COLO668 (cell line): Measurements from ENCODE around the gene CDH6.

Experiments
- DNase-seq: peaks from one replicate; lab custom pipeline; 2025; ENCODE audit not compliant: unreplicated experiment; lab: John Stamatoyannopoulos, UW

The CDH6 gene

DNA sequence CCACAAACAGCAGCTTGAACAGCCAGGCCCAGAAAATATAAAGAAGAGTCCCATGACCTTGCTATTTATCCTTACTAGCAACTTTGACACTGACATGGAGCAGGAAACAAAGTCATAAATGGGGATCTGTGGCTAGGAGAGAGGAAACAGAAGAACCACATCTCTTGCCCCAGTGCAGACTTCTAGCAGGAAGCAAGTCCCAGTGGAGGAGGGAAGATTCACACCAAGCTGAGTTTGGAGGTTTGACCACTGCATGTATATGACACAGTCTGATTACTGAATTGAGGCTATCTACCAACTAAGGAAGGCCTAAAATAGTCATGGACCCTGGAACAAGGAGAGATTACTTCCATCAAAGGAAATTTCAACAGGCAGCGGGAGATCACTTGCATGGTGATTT is 51.4 kb downstream of the CDH6 start:
- no peak for DNase-seq

DNA sequence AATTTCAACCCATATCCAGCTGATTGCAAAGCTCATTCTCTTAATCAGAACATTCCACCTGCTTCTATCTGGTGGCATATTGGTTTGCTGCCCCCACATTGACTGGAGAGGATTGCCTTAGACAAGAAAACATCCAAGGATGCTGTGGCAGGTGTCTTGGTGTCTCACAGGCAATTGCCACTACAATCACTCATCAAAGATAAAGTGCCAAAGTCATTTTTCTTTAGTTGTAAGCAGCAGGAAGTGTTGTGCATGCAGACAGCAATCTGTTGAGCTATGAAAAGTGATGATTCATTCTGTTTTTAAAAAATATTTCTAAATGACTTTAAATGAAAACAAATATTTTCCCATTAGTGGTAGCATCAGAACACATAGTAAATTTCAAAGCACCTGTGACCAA is 53.9 kb downstream of the CDH6 start:
- no peak for DNase-seq

DNA sequence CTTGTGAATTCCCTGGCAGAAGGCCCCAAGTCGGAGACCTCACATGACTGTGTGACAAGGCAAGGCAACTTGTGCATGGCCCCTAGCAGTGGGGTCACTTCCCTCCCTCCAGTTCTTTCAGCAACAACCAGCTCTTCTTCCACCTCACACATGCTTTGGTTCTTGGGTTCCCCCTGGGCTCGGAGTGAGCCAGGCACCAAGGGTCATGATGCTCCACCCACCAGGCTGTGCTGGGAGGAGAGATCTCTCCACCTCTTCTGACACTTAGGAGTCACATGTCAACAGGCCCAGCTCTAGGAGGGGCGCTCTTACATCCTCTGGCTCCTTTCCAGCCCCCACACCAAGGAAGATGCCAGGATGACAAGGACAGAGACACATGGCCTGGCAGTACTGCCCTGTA is 56.7 kb downstream of the CDH6 start:
- no peak for DNase-seq

DNA sequence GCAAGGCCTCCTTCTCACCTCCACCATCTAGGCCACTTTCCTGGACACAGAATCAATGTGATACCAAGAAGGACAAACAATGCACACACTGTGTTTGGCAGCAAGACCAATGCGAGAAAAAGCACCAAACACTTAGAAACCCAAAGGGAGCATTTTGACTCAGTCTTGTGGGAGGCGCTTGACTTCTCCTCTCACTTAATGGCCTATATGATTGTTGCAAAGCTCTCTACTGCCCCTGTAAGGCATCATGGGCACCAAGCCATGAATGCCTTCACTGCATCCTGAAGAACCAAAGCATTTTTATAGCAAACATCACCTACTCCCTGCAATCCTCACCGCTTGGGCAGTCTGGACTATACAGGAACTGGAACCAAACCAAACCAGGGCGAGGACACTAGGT is 57.5 kb downstream of the CDH6 start:
- DNase-seq, result no peak

DNA sequence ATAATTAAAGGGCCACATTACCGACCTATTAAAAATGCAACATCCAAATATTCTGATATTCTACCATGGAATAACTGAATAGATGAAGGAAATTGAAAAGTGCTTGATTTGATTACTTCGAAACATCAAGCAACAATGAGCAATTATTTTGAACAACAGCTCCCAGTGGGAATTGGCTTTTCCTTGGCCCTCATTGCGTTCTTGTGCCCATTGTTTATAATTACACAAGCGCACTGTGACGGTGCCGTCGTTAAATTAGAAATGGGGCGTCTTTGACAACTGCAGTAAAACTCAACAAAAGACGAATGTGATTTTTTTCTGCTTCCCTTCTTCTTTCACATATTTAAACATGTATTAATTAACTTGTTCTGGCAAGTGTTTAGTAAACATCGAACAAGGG is 61.6 kb downstream of the CDH6 start:
- no peak for DNase-seq

DNA sequence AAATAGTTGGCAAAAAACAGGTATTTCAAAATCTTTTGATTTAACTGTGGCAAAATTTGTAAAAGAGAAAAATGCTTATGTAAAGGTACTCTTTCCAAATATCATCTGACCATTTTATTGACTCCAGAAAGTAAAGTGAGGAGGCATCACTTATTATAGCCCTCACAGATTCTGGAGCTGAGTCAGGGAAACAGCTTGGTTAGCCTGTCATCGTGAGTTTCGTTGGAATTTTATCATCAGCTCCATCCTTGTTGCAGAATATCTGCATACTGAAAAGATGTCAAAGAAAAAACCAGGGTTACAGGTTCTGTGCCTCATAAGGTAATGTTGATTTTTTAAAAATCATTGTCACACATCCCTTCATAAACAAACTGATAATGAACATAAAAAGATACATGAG is 74.8 kb downstream of the CDH6 start:
- DNase-seq, result no peak

DNA sequence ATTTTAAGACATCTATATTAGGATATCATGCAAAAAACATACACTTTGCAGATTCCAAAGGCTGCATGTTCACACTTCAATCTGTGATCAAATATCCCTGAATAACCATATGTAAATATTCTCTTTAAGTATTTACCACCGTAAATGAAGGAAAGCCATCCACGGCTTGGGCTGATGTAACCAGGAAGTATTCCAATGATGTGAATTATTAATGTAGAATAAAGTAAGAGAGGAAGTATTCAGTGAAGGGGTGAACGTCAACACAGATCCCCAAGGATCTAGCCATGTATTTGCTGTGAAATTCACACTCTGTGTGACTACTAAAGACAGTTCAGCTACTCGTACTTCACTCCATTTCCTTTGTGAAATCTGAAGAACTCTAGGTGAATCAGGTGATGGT is 75.2 kb downstream of the CDH6 start:
- DNase-seq, result no peak

DNA sequence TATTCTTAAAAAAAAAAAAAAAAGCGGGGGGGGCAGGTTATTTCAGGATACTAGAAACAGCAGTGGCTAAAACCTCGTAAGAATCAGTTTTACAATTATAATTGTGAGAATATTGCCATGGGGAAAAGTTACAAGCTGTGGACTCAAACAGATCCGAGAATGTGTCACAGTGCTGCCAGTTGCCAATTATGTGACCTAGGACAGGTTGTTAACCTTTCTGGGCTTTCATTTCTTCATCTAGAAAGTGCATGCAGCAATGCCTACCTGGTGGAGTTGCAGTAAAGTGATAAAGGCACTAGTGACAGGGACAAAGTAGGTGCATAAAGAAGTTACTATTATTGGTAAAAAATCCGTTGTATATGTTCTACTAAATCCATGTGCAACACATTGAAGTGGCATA is 75.8 kb downstream of the CDH6 start:
- DNase-seq, result no peak

DNA sequence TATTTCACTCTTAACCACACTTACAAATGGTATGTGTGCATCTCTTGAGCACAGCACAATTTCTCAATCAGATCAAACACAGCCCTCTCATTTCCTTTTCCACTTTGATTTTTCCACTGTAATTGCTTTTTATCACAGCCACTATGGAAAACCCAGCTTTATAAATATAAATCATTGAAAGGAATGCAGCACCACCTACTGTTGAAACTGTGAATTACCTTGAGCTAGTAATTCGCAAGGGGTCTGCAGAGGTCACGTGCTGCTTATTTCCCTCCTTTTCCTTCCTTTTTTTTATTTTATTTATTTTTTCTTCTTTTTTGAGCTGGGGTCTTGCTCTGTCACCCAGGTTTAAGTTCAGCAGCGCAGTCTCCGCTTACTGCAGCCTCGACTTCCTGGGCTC is 76.9 kb downstream of the CDH6 start:
- DNase-seq, result peak; percentile 24

DNA sequence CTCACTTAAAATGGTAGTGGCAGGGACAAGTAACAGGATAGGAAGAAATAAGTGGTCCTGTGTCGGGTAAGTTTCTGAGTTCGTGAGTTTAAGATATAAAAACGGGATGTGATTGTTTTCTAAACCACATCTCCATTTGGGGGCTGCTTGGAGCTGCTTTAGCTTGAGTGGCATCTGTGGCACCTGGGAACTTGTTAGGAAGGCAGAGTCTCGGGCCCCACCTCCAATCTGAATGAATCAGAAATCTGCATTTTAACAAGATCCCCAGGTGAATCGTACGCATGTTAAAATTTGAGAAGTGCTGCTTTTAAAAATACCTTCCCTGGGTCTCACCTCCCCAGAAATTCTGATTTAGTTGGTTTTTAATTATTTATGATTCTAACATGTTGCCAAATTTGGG is 78.1 kb downstream of the CDH6 start:
- no peak for DNase-seq

DNA sequence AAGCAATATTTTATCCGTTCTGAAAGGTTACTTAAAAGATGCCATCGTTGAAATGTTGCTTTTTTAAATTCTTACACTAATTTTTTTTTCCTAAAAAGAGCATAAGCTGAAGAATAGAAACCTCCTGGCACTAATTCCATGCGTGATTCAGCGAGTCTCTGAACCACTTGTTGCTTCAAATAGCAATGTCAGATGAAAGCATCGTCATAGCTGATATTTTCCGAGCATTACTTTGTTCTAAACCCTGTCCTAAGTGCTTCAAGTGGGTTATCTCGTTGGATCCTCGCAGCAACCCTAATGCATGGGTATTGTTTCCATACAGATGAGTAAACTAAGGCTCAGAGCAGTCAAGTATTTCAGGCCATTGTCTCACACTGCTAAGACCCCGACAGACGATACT is 79.7 kb downstream of the CDH6 start:
- no peak for DNase-seq

DNA sequence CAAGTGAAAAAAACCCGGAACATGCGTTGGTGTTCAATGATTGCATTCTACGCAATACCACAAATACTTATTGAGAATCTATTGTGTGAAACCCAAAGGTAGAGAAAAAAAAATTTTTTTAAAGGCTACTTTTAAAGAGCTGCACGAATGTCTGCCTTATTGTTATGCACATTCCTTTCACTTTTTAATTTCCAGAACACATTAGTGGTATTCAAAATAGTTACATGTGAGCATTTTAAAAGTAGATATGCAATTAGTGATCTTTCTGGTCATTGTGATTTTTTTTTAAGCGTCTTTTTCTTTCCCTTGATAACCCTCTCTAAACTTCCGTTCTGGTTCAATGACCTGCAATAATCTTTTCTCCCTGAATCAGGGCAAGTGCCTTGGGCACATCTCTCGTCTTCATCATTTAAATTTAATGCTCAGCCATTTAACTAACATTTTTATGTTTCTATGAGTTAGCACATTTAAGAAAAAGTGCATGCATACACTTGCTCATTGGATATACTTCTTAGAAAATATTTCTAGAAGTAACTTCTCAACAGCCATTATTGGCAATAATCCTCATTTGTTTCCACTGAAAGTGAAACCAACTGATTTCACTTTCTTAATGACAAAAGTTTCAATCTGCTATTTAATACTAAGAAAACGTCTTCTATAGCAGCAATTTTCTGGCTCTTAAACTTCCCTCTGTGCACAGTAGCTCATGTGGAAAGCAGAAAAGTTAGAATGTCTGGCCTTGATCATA is 80.3 kb downstream of the CDH6 start:
- DNase-seq, result no peak

DNA sequence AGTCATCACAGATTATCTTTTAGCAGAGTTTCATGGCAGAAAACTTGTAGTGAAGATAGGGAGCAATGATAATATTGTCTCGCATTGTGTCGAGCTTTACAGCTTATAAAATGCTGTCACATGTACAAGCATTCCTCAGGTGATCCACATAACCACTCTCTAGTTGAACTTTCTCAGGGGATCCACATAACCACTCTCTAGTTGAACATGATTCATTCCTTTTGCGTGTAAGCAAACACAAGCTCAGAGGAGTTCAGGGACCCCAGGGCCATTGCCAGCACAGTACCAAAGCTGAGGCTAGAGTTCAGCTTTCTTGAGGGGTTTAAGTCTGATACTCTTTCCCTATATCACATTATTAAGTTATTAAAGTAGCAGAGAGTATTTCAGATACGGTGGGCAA is 86.7 kb downstream of the CDH6 start:
- DNase-seq, result no peak

DNA sequence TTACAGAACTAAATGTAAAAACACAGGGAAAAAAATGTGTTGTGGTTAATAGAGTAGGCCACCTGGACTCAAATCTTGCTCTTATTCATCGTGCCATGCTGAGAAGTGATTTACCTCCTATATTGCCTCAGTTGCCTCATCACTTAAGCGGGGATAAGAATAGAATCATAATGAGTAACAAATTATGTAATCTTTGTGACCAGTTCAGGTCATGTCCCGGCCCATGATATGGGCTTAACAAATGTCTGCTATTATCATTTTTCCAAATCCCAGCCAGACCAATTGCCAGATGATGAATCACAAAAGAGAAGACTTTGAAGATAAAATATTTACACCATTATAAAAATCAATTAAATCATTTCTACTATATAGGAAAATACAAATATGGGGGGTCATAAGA is 89.8 kb downstream of the CDH6 start:
- DNase-seq, result no peak

DNA sequence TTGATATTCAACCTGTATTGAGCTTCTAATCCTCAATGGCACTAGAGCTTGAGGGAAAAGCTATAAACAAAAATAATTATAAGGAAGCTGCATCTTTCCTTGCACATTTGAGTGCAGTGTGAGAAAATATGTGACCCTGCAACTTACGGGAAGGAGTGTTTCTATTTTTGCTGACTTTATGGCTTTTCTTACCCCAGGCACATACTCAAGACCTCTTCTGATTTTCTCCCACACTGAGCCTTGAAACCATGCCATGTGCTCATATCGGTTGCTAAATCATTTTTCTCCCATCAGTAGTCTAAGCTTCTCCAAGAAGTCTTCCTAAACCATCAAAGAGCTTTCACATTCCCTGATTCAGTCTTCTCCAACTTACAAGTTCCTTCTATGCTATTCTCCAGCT is 91.5 kb downstream of the CDH6 start:
- DNase-seq, result no peak

DNA sequence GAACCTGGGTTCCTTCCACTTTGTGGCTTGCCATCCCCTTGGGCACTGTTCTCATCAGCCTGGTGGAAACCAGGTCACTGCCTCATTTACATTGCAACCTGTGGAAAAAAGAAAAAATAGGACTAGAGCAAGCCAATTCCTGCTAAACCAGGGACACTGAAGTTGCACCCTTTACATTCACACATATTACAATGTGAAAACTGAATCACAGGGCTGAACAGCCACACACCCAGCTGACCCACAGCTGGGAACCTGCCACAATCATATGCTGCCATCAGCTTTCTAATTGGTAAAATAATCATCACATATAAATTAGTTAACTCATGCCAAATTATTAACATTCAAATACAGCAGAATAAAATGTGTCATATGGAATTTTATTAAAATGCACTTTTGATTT is 94.5 kb downstream of the CDH6 start:
- DNase-seq, result no peak

DNA sequence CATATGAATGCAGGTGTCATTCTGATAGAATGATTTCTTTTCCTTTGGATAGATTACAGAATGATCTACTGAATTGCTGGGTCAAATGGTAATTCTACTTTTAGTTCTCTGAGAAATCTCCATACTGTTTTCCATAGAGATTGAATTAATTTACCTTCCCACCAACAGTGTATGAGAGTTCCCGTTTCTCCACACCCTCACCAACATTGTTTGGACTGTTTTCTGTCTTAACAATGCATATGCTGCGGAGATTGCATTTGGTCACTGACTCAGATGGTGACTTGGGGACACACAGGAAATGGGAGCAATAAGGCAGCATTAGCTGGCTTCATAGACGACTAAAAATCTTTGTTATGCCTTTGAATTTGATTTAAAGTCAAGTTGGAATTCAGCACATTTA is 95.9 kb downstream of the CDH6 start:
- no peak for DNase-seq

DNA sequence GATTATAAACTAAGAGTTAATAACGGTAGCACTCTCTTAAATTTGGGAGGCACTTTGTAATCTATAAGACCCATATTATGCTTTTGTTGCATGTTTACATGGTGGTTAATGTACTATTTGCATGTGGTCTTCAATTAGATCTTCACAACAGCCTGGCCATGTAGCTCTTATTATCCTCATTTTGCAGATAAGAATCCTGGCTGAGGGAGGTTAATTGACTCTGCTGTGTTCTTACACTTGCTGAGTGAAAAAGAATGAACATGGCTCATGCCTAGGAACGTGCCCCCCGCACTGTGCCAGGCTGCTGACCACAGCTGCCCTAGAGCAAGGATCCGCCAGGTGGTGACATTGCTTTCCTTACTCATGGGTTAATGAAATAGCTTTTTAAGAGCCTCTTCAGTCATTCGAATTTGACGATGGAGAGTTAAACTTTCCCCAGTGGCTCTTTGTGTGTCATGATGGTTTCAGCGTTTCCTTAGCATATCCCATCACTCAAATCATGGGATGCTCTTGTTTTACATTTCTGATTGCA is 97.9 kb downstream of the CDH6 start:
- no peak for DNase-seq

DNA sequence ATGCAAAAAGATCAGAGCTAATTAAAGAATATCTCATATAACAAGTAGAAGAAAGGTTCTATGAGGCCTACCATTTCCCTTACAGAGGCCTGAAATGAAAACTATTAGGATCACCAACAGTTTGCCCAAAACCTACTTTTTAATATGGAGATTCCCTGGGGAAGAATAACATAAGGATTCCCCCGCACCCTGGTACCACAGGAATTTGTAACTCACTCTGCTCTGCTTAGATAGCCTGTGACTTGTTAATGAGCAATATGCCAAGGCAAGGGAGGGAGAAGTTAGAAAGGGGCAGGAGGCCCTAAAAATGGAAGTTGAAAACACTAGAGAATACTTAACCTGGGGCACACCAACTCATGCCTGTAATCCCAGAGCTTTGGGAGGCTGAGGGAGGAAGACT is 107.0 kb downstream of the CDH6 start:
- DNase-seq, result no peak

DNA sequence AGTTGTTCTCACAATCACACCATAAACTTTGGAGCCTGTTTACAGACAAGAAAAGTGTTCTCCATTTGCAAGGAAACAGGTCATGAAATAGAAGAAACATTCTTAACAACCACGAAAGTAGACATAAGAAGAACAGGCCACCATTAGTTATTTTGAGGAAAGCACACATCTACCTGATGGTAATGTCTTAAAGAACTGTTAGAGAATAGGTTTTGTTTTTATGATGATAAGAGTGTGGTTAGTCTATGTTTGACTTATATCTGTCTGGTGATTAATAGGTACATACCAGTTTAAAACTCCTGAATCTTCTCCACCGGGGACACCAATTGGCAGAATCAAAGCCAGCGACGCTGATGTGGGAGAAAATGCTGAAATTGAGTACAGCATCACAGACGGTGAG is 108.3 kb downstream of the CDH6 start:
- no peak for DNase-seq

DNA sequence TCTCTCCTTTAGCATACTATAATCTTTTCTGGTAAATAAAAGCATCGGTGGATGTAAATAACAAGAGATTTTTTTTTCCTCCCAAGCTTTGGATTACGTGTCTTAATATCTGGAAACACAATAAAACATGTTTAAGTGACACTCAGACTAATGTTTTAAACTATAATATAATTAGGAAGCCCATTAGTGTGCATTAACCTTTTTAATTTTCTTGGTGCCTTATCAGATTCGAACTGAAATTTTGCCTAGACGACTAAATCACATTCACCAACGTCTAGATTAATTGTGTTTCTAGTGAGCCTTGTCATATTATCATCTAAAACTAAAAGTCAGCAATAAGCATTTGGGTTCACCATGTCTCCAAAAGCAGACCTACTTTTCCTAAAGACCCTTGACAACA is 110.2 kb downstream of the CDH6 start:
- no peak for DNase-seq

DNA sequence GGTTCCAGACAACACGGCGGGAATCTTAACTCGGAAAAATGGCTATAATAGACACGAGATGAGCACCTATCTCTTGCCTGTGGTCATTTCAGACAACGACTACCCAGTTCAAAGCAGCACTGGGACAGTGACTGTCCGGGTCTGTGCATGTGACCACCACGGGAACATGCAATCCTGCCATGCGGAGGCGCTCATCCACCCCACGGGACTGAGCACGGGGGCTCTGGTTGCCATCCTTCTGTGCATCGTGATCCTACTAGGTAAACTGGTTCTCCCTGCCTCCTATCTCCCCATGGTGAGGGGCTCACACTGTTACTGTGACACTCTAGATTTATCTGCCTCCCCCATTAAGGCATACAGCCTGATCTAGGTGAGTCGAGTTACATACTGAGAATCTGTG is 124.2 kb downstream of the CDH6 start:
- no peak for DNase-seq

DNA sequence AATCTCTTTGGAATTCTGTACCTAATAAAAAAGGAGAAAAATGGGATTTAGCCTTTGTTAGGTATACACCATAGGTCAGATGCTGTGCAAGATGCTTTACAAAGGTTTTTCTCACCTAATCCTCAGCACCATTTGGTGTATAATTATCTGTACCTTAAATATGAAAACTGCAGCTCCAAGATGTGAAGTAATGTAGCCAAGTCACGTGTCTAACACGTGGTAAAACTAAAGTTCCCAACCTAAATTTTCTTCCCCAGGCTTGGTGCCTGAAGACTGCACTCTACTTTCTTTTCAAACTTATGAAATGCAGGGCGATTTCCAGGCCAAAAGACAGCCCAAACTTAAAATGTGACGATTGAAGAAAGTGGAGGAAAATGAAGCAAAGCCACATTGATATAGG is 125.8 kb downstream of the CDH6 start:
- no peak for DNase-seq
